Measurements from ENCODE around the gene FLNB. TPM values are rescaled to one million over a fixed set of nuclear protein-coding genes. Genes with fewer than 3 reads are reported as not detected.

Gene FLNB
- total and polyA plus RNA-seq, 9 of the 15 experiments (the other 6 are each of a cell fraction or from before 2014, with no cell fraction given), result 9.4 to 48.1 (median 25.6) TPM

DNA sequence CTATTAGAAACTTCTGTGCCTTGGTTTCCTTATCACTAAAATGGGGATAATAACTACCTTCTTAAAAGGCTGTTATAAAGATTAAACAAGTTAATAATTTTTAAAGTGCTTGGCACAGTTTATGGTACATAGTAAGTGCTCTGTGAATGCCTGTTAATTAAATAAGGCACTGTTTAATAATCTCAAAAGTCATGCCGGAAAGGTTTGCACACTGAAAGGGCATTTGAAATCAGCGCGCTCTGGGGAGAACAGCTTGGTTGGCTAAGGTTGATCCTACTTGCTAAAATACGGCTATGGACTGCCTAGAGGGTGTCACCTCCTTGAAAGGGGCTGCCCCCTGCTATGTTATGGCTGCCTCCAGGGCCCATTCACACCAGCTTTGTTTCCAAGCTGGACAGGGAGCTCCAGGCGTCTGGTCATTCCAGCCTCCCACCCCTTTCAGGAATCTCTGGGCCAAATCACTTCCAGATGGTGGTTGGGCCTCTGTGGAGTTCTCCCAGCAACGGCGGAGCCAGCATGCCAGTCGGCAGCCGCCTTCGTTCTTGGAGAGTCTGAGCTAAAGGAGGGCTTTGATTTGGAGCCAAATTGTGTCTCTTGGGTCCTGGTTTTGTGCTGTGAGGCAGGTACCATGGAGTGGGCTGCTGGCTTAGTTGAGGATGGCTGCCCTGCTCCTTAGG, 5.9 kb downstream of the FLNB start:
- Histone ChIP-seq H3K4me2 (ENCODE audit: insufficient read depth, low read length) (no peak overlapping the region), H3K9ac (ENCODE audit: insufficient read depth in 1 of 2, low read depth in 2 of 2, low read length in 2 of 2) (peak overlapping the region in 1 of 2 experiments; percentile 45; a peak in 1 of 4 replicates), H3K4me3 (no peak overlapping the region), H2AFZ (ENCODE audit: low read depth, low read length) (no peak overlapping the region), H3K27ac (ENCODE audit: extremely low read depth, low read depth, low read length) (no peak overlapping the region), H3K9me1 (ENCODE audit: control insufficient read depth, insufficient read depth, low read length) (no peaks in the 10 kb centered on the region), H4K20me1 (replicated peaks; ENCODE audit: control insufficient read depth, insufficient read depth, low read length) (peaks cover 12% of the 10 kb centered on the region; the same call in 1 of the 2 replicates), H3K4me1 (replicated peaks in 1 of 2; ENCODE audit: control insufficient read depth in 2 of 2, insufficient read depth in 2 of 2, low read length in 2 of 2) (peaks cover 0 to 8% of the 10 kb centered on the region in 2 experiments; a peak in 3 of 5 replicates), H3K9me3 (replicated peaks; ENCODE audit: control insufficient read depth, insufficient read depth, low read depth, low read length) (no peaks in the 10 kb centered on the region), H3K36me3 (ENCODE audit: control insufficient read depth, insufficient read depth, low read length) (no peaks in the 10 kb centered on the region), H3K79me2 (ENCODE audit: control insufficient read depth, insufficient read depth, low read length) (peaks cover 64% of the 10 kb centered on the region), H3K27me3 (ENCODE audit: control insufficient read depth in 2 of 2, insufficient read depth in 2 of 2, low read length in 2 of 2) (no peaks in the 10 kb centered on the region)
- ChIA-PET CTCF (ENCODE audit: low intra/inter-chr PET ratio) (no interaction called here), POLR2A (interaction anchor here (1.2 kb wide), 1 partner anchor 9 kb away, joined by 5 read pairs; no protein-coding TSS in a partner anchor)
- DNase-seq (ENCODE audit: extremely low read depth in 1 of 4, low spot score in 3 of 4), result no peak
- in situ Hi-C loops (cut with MboI) (loop anchor here (25.0 kb wide), 1 partner anchor 148 kb away; no protein-coding TSS in a partner anchor), intact Hi-C loops (cut with micrococcal nuclease) (no loop called here)
- ATAC-seq, result no peak
- 85% methylated on average over 9 of the region's 10 CpGs for WGBS (ENCODE audit: insufficient coverage, low coverage, missing lambda C conversion rate)
- TF ChIP-seq, protein P1, sequence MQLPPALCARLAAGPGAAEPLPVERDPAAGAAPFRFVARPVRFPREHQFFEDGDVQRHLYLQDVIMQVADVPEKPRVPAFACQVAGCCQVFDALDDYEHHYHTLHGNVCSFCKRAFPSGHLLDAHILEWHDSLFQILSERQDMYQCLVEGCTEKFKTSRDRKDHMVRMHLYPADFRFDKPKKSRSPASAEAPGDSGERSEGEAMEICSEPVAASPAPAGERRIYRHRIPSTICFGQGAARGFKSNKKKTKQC (CRISPR knock-in tag; IDR thresholded peaks at IDR 0.05), result no peak
- TF ChIP-seq PHF20 (IDR thresholded peaks at IDR 0.05; ENCODE audit: partially characterized antibody) (no peak), ZNF695 (CRISPR knock-in tag; IDR thresholded peaks at IDR 0.05) (no peak), CBX3 (IDR thresholded peaks at IDR 0.05; ENCODE audit: borderline replicate concordance in 1 of 2, low read length in 2 of 2) (no peak), MIER1 (IDR thresholded peaks at IDR 0.05; ENCODE audit: low read depth) (no peak), ZNF311 (CRISPR knock-in tag; IDR thresholded peaks at IDR 0.05) (no peak), POLR2B (IDR thresholded peaks at IDR 0.05; ENCODE audit: low read depth, partially characterized antibody) (no peak), FOXK2 (conservative IDR thresholded peaks at IDR 0.05 in 1 of 2, IDR thresholded peaks at IDR 0.05 in 1 of 2; ENCODE audit: low read depth in 2 of 2) (no peak)
- TF ChIP-seq, protein P2, sequence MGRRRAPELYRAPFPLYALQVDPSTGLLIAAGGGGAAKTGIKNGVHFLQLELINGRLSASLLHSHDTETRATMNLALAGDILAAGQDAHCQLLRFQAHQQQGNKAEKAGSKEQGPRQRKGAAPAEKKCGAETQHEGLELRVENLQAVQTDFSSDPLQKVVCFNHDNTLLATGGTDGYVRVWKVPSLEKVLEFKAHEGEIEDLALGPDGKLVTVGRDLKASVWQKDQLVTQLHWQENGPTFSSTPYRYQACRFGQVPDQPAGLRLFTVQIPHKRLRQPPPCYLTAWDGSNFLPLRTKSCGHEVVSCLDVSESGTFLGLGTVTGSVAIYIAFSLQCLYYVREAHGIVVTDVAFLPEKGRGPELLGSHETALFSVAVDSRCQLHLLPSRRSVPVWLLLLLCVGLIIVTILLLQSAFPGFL (CRISPR knock-in tag; IDR thresholded peaks at IDR 0.05), result no peak
- TF ChIP-seq, protein P3, sequence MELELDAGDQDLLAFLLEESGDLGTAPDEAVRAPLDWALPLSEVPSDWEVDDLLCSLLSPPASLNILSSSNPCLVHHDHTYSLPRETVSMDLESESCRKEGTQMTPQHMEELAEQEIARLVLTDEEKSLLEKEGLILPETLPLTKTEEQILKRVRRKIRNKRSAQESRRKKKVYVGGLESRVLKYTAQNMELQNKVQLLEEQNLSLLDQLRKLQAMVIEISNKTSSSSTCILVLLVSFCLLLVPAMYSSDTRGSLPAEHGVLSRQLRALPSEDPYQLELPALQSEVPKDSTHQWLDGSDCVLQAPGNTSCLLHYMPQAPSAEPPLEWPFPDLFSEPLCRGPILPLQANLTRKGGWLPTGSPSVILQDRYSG (tag; conservative IDR thresholded peaks at IDR 0.05; ENCODE audit: low read depth), result no peak
- no TSS peak for BruUV-seq (replicated peaks)
- FAIRE-seq, result no peak

Data from K562 (cell line).